HG03575 (cell line): ENCODE results near the gene CCBE1.

Experiments
- ATAC-seq: cut with Tn5 transposase; IDR thresholded peaks from one replicate; pipeline ENCODE4 v1.9.1; 2021; ENCODE audit not compliant: unreplicated experiment, insufficient number of reproducible peaks, low FRiP score; ENCODE audit errors: extremely low read depth

Gene CCBE1

GRCh38 chr18:59606193-59607077 is 90.8 kb downstream of the CCBE1 start:
- ATAC-seq, result no peak

GRCh38 chr18:59605633-59606192 is 91.5 kb downstream of the CCBE1 start:
- no peak for ATAC-seq

GRCh38 chr18:59604877-59605276 is 92.3 kb downstream of the CCBE1 start:
- ATAC-seq, result no peak

GRCh38 chr18:59597049-59597448 is 100.2 kb downstream of the CCBE1 start:
- ATAC-seq, result no peak

GRCh38 chr18:59593291-59593717 is 103.9 kb downstream of the CCBE1 start:
- no peak for ATAC-seq

- no peak for ATAC-seq
These were observed 104.6 kb downstream of the CCBE1 start for GRCh38 chr18:59592624-59593023.

- ATAC-seq, result no peak
These were observed 114.8 kb downstream of the CCBE1 start for GRCh38 chr18:59582395-59582794.

- ATAC-seq, result no peak
These were observed 117.7 kb downstream of the CCBE1 start for GRCh38 chr18:59579509-59579908.

- ATAC-seq, result no peak
These were observed 119.9 kb downstream of the CCBE1 start for GRCh38 chr18:59577386-59577655.

- no peak for ATAC-seq
These were observed 120.5 kb downstream of the CCBE1 start for GRCh38 chr18:59576541-59577385.

GRCh38 chr18:59575995-59576394 is 121.2 kb downstream of the CCBE1 start:
- ATAC-seq, result no peak

- no peak for ATAC-seq
These were observed 123.3 kb downstream of the CCBE1 start for GRCh38 chr18:59573962-59574361.

GRCh38 chr18:59571902-59572301 is 125.3 kb downstream of the CCBE1 start:
- no peak for ATAC-seq

- ATAC-seq, result no peak
These were observed 126.4 kb downstream of the CCBE1 start for GRCh38 chr18:59570796-59571195.

- ATAC-seq, result no peak
These were observed 127.0 kb downstream of the CCBE1 start for GRCh38 chr18:59570101-59570775.

GRCh38 chr18:59569390-59569791 is 127.8 kb downstream of the CCBE1 start:
- no peak for ATAC-seq

- ATAC-seq, result no peak
These were observed 129.8 kb downstream of the CCBE1 start for GRCh38 chr18:59567431-59567830.

- no peak for ATAC-seq
These were observed 130.7 kb downstream of the CCBE1 start for GRCh38 chr18:59566533-59566971.

- no peak for ATAC-seq
These were observed 131.3 kb downstream of the CCBE1 start for GRCh38 chr18:59565957-59566356.
